Activated gamma-delta T cell (primary cell): Measurements from ENCODE around the gene MRAP.
"Not testable (repeated sequence)": the region's sequence is repeated elsewhere in the genome, so short reads cannot be mapped to it uniquely, and the experiment has no call there.

Experiments used
- DNase-seq: peaks from one replicate; lab custom pipeline; 2025; lab: John Stamatoyannopoulos, UW
- total RNA-seq, 2 donors: gene quantifications; one replicate each; lab custom pipeline; 2026; lab: John Stamatoyannopoulos, UW

MRAP gene
- 0 reads per million in 2 donors for total RNA-seq

DNA sequence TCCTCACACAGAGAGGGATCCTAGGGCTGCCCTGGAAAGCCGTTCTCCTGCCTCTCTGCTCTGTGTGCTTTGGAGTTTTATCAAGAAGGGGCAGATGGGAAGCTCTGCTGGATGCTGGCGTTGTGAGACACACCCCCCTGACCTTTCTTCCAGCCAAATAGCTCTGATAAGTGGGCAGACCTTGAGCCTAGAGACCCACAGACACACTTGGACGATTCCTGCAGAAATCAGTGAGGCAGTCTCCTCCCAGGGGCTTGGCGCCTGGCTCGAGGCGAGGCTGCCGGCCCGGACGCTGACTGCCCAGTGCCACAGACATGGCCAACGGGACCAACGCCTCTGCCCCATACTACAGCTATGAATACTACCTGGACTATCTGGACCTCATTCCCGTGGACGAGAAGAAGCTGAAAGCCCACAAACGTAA lies at the start of gene MRAP:
TSS of gene MRAP (plus strand) at position 198 of the 424 bp plus-strand sequence. CDS start at position 315, 117 bp downstream.
- DNase-seq = no peak

DNA sequence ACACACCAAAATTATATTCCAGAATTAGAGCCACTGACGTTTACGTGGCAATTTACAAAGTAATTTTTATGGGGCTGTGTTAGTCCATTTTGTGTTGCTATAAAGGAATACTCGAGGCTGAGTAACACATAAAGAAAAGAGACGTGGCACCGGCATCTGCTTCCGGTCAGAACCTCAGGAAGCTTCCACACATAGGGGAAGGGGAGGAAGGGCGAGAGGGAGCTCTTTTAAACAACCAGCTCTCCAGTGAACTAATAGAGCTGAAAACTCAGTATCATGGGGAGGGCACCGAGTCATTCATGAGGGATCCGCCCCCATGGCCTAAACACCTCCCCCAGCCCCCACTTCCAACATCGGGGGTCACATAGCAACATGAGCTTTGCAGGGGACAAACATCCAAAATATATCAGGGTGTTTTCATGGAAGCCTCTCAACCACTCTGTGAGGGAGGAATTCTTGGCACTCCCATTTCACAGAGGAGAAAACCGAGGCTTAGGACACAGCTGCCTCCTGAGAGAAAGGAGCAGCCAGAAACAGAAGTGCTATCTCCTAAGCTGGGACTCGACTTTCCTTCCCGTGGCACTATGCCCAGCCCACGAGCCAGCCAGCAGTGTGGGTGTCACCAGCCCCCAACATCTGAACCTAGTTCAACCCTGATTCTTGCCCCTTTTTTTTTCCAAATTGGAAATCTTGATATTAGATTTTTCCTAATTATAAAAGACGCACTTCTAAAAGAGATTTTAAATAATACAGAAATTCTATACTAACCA lies 49.0 kb upstream of the MRAP start:
- DNase-seq = no peak

DNA sequence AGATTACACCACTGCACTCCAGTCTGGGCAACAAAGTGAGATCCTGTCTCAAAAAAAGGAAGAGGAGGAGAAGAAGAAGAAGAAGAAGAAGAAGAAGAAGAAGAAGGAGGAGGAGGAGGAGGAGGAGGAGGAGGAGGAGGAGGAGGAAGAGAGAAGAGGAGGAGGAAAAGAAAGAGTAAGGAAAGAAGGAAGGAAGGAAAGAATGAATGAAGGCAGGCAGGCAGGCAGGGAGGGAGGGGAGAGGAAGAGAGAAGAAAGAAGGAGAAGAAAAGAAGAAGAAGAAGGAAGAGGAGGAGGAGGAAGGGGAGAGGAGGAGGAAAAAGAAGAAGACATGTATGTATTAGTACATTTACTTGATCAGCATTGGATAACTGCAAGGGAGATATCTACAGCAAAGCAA lies 46.5 kb upstream of the MRAP start:
- no peak for DNase-seq

DNA sequence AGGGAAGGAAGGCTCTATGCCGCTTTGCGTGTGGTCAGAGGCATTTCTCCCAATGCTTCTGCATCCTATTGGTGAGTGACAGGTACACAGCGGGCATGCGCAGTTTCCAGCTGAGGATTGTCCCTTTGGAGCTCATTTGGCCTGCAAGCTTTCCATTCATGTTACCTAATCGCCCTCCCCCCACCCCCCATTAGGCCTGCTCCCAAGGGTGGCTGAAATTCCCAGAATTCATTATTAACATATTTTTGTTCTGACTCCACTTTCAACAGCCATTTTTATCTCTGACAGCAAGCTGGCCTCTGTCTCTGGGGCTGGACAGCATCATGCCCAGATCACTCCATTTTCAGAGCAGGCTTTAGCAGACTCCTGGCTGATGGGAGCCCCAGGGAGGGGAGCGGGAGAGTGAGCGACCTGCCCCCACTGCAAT lies 45.4 kb upstream of the MRAP start:
- no peak for DNase-seq

DNA sequence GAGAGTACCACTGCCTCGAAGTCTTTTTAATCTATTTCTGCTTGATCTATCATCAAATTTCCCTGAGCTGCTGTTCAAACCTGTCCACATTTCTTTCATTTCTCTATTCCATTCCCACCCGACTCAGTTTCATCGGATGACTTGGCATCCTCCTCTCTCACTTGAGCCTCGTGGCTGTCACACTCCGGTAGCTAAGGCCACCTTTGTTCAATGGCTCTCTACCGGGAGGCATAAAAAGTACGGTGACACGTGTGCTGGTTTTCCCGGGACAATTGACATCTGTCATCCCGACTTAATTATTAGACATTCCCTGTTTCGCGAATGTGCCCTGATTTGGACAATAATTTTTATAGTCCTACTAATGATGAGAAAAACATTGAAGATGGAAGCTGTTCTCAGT lies 42.4 kb upstream of the MRAP start:
- DNase-seq = no peak

DNA sequence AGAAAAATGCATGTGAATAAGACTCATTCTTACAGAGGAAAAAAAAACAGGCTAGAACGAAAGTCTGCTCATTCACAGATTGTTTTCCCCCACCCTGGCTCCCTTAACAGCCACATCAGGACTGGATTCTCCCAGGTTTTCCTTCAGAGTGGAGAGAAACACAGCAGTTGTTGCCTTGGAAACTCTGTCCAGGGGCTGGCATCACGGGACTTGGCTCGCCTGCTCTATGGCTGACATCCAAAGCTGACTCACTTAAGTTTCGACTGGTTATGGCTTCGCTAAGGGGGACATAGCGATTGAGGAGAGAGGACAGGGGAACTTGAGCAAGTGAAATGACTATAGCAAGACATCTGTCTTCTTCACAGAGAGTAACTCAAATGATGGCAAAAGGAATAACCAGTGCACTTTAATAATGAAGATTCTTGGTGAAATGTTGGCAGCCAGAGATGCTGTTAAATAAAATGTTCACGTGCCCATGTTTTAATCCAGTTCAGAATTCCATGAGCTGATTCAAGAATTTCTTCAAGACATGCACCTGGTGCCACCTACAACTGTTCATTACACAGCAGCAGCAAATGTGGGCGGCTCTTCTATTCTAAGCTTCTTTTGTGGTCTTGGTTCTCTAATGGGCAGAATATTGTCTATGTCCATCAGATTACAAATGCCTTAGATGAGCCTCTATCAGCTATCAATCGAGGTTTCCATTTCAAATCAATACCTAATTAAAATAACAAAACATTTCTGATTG lies 41.6 kb upstream of the MRAP start:
- DNase-seq = no peak

DNA sequence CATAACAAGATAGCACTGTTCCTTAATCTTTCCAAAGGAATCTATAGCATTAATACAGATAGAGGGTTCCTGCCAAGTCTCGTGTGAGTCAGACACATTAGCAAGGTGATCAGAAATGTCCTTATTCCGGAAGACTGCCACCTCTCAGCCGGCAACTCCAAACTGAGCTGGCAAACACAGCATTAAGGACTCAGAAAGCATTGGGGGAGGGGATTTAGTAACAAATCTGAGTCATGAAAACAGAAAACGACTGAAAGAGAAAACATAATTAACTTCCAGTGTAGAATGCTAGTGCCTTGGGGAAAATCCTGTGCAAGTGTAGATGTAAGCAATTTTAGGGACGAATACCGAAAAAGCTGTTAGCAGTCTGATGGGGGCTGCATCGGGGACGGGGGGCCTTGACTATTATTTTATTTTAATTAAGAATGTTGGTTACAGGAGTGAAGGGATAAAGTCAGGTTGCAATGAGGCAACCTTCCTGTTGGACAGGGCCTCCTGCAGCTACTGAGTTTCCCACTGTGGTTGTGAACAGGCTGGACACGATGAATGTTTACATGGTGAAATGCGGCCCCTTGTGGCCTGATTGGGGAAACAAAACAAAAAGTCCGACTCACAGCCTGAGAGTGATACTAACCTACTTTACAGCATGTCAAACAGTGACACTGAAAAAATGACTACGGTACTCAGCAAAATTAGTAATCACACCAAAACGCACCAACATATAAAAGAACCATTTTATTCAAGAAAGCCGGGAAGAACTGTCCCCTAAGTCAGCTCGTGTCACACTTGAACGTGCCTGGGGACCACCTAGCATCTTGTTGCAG lies 40.5 kb upstream of the MRAP start:
- DNase-seq = no peak

DNA sequence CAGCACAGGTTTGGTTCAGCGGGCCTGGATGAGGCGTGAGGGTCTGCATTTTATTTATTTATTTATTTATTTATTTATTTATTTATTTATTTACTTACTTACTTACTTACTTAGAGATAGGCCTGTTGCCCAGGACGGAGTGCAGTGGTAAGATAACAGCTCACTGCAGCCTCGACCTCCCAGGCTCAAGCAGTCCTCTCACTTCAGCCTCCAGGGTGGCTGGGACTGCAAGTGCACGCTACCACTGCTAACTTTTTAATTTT lies 39.9 kb upstream of the MRAP start:
- DNase-seq = not testable (repeated sequence)

DNA sequence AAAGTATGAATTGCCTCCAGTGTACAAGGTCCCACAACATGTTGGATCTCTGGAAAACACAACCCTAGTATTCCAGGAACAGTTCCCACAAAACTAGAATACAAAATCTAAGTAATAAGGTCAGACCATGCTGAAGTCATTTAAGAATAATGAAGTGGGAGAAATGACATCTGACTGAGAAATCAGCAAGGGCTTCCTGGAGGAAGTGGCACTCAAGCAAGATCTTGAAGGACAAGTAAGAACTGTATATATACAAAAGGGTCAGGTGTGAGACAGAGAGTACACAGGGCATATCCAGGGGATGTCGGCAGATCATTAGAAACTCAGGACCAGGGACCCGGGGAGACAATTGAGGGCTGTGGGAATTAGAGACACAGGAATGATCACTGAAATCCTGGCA lies 38.5 kb upstream of the MRAP start:
- no peak for DNase-seq

DNA sequence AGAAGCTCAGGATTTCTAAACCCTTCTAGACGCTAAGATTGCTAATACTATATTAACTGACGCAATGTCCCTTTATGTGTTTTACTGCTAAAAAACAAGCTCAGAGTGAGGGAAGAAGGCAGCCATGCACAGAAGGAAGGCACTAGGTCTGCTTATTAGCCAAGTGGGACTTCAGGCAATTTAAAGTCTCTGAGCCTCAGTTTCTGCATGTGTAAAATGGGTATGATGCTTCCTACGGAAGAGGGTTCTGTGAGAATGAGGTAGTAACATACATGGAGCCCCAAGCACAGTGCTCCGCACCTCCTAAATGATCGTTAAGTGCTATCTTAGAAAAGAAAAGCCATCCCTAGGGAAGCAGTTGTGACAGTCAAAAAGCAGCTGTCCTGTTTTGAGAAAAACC lies 36.7 kb upstream of the MRAP start:
- DNase-seq = no peak

DNA sequence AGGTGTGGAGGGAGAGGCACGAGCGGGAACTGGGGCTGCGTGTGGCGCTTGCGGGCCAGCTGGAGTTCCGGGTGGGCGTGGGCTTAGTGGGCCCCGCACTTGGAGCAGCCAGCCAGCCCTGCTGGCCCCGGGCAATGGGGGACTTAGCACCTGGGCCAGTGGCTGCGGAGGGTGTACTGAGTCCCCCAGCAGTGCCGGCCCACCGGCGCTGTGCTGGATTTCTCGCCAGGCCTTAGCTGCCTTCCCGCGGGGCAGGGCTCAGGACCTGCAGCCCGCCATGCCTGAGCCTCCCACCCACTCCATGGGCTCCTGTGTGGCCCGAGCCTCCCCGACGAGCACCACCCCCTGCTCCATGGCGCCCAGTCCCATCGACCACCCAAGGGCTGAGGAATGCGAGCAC lies 33.3 kb upstream of the MRAP start:
- DNase-seq = peak; percentile 9

DNA sequence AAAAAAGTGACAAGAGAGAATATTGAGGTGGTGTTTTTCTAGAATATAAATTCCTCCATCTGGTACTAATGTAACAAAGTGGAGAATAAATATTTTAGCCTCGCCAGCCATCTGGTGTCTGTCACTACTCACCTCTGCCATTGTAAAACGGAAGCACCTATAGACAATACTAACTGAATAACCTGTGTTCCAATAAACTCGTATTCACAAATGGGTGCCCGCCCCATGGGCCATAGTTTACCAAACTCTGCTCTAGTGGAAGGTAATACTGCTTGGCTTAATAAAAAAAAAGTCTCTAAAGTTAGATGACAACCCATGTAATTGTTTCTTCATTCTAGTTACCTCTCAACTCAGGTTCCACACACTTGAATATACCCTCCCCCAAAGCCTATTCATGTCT lies 27.9 kb upstream of the MRAP start:
- no peak for DNase-seq

DNA sequence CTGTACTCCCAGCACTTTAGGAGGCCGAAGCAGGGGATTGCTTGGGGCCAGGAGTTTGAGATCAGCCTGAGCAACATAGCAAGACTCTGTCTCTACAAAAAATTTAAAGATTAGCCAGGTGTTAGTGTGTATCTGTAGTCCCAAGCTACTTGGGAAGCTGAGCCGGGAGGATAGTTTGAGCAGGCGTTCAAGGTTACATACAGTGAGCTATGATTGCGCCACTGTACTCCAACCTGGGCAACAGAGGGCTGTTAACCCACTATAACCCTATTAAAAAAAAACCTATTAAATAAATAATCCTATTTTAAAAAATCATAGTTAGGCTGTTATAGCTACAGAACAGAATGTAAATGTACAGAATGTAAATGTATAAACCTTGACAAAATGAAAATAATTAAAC lies 22.0 kb upstream of the MRAP start:
- no peak for DNase-seq

DNA sequence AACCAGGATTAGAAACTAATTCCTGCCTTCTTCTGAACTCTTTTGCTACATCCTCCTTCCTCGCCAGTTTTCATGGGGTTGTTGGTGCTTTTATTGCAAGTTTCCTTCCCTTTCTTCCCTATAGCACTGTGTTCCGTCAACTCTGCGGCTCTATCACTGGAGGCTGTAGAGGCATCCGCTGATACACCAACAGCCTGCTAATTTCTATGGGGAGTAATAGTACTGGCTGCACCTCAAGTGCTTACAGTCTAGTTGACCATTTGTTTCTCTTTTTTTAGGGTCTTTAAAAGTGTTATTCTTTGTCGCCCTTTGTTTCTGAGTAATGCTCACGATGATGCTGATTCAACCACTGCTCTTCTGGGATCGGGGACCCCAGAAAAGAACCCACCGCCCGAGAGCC lies 20.6 kb upstream of the MRAP start:
- DNase-seq = no peak

DNA sequence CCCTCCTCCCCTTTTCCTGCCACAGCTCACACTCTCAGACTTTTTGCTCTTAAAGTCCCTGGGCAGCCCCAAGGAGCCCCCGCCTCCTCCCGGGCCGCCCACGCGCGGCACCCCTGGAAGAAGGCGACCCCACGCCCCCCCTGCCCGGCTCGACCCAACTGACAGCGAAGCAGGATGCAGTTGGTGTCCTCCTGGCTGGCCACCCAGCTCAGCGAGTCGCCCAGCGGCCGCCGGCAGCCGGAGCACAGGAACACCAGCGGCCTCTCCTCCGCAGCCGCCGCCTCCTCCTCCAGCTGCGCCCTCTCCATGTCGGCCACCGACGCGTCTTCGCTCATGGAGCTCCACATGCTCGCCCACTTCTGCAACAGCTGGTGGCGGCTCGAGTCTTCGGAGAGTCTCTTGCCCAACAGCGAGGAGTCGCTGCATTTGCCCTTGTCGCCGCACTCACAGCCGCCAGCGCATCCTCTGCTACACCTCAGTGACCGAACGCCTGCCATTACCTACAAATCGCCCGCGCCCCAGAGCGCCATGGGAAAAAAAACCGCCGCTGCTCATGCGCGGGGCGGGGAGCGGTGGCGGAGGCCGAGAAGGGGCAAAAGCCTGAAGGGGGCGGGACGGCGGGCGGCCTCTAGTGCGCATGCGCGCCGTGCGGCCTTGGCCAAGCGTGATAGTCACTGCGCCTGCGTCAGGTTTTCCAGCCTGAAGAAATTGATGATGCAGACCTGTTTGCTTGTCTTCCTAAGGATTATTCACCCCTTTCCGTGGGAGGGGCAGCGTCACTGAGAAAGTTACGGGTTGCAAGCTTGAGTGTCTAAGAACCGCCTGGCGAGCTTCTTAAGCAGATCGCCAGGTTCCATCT lies 19.9 kb upstream of the MRAP start, which contains the start of gene MIS18A:
TSS of gene MIS18A (minus strand) at position 532 of the 859 bp plus-strand sequence. CDS start at position 497, 35 bp downstream.
- DNase-seq = peak; percentile 96

DNA sequence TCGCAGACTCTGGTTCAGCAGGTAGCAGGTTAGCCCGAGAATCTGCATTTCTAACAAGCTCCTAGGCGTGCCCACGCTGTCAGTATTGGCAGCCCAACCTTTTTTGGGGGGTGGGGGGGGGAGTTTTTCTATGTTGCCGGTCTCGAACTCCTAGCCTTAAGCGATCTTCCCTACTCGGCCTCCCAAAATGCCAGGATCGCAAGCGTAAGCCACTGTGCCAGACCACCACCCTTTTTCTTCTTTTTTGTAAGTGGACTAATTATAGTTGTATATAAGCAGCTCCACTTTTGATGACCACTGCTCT lies 19.3 kb upstream of the MRAP start:
- no peak for DNase-seq

DNA sequence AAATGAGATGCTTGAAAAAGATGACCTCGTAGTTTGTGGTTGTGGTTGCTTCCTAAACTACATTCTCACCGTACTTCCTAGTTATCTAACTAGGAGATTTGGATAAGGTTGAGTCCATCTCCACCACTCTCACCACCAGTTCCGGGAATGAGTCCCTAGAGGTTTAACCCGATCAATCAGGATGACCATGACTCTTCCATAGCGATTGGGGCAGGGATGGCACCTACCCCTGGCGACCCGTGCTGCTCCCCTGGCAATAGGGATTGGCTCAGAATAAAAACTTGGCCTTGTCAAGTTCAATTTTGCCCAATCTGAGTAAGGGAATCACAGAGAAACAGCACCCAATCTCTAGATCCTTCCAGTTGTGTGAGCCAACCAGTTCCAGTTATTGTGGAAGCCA lies 17.1 kb upstream of the MRAP start:
- DNase-seq = no peak

DNA sequence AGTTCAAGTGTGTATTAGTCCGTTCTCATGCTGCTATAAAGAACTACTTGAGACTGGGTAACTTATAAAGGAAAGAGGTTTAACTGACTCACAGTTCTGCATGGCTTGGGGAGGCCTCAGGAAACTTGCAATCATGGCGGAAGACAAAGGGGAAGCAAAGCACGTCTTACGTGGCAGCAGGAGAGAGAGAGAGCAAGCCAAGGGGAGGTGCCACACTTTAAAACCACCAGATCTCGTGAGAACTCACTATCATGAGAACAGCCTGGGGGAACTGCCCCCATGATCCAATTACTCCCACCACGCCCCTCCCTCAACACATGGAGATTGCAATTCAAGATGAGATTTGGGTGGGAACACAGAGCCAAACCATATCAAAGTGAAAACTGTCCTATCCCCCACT lies 15.7 kb upstream of the MRAP start:
- no peak for DNase-seq

DNA sequence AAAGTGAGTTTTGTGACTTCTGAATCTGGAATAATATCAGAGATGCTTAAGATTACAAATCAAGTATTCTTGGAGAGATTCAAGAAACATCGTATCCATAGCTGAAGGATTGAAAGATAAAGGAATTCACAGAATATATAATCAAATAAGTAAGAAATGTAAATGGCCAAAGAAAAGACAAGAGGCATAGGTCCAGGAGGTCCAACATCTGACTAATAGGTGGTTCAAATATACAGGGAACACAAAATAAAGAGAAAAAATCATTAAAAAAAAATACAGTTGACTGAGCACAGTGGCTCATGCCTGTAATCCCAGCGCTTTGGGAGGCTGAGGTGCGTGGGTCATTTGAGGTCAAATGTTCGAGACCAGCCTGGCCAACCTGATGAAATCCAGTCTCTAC lies 13.2 kb upstream of the MRAP start:
- DNase-seq = no peak

DNA sequence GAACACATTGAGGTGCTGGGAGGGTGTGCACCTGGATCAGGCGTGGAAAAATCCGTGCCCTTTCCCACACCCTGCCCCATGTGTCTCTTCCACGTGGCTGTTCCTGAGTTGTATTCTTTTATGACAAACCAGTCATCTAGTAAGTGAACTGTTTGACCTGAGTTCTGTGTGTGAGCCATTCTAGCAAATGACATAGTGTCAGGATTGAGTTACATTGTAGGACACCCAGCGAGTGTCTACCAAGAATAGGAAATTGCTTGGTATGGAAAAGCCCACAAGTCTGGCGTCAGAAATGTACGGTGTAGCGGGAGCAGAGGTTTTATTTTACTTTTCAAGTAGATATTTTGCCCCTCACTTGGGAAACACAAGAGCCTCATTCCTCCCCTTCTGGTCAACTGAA lies 1.2 kb upstream of the MRAP start:
- no peak for DNase-seq

DNA sequence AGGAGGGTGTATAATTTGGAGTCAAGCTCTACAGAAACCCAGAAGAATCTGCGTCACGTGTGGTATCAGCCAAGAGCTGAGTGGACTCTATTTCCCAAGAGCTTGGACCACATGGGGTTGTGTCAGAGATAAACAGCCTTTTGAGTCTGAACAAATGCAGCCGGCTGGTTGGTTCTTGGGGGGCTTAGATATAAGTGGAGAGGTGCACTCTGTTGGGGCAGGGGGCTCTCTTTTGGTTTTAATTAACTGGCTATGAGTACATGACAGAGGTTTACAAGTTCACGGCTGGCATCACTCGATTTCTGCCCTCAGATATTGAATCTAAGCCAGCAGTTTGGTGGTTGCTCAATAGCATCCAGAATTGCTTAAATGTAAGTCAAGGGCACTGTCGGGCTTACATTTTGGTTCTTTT lies 501 bp upstream of the MRAP start:
- DNase-seq = no peak

DNA sequence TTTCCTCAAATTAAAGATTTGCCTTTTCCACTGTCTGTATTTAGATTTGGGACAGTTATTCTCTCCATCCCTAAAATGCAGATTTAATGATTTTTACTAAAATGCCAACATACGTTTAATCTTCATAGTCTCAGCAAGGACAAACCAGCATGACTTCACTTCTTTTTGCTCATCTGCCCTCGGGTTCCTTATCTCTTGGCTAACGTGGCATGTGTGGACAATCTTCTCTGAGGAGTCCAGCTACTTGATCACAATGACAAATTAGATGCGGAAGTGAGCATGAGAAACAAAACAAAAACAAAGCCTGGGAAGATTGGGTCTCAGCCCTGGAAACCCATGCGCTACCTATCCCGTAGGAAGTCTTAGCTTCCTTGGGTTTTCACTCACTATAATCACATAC lies 1.0 kb downstream of the MRAP start:
- DNase-seq = no peak
